ENCODE data around the gene PAPOLG. TPM values are rescaled to one million over a fixed set of nuclear protein-coding genes. Genes with fewer than 3 reads are reported as not detected.

The PAPOLG gene
- total RNA-seq, 1 donor from 2014 or later: 14.8 TPM

- Histone ChIP-seq H3K4me2 (ENCODE audit: low read length) (no peak overlapping the region), H3K79me2 (ENCODE audit: insufficient read depth, low read length) (no peaks in the 10 kb centered on the region), H3K4me1 (ENCODE audit: insufficient read depth, low read length) (peaks cover 3% of the 10 kb centered on the region), H3K36me3 (ENCODE audit: insufficient read depth, low read length) (no peaks in the 10 kb centered on the region), H4K20me1 (ENCODE audit: insufficient read depth, low read length) (no peaks in the 10 kb centered on the region), H3K27ac (ENCODE audit: low read depth, low read length) (no peak overlapping the region), H3K9ac (ENCODE audit: low read length) (no peak overlapping the region), H2AFZ (ENCODE audit: low read depth, low read length) (no peak overlapping the region), H3K9me3 (ENCODE audit: insufficient read depth, low read depth, low read length) (no peaks in the 10 kb centered on the region), H3K4me3 (ENCODE audit: insufficient read depth, low read depth, low read length) (no peak overlapping the region), H3K27me3 (ENCODE audit: insufficient read depth, low read length) (no peaks in the 10 kb centered on the region)
- TF ChIP-seq EZH2 (IDR thresholded peaks at IDR 0.05; ENCODE audit: insufficient read depth, low read length): no peak
- TF ChIP-seq, protein P1, sequence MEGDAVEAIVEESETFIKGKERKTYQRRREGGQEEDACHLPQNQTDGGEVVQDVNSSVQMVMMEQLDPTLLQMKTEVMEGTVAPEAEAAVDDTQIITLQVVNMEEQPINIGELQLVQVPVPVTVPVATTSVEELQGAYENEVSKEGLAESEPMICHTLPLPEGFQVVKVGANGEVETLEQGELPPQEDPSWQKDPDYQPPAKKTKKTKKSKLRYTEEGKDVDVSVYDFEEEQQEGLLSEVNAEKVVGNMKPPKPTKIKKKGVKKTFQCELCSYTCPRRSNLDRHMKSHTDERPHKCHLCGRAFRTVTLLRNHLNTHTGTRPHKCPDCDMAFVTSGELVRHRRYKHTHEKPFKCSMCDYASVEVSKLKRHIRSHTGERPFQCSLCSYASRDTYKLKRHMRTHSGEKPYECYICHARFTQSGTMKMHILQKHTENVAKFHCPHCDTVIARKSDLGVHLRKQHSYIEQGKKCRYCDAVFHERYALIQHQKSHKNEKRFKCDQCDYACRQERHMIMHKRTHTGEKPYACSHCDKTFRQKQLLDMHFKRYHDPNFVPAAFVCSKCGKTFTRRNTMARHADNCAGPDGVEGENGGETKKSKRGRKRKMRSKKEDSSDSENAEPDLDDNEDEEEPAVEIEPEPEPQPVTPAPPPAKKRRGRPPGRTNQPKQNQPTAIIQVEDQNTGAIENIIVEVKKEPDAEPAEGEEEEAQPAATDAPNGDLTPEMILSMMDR (IDR thresholded peaks at IDR 0.05; ENCODE audit: insufficient read depth, low read depth, low read length): no peak
- Mint-ChIP-seq H3K36me3 (ENCODE audit: low read depth, unreplicated experiment) (no peaks in the 10 kb centered on the region), H3K4me1 (ENCODE audit: low read depth, unreplicated experiment) (peaks cover 4% of the 10 kb centered on the region), H3K4me3 (ENCODE audit: unreplicated experiment) (no peak overlapping the region), H3K9me3 (ENCODE audit: unreplicated experiment) (no peaks in the 10 kb centered on the region), H3K27ac (ENCODE audit: unreplicated experiment) (no peak overlapping the region), H3K27me3 (ENCODE audit: low read depth, unreplicated experiment) (no peaks in the 10 kb centered on the region)
- FAIRE-seq: no peak
- DNase-seq (ENCODE audit: low read depth): no peak
Observed at GRCh38 chr2:60745761-60746160, 10.3 kb upstream of the PAPOLG start.

DNA sequence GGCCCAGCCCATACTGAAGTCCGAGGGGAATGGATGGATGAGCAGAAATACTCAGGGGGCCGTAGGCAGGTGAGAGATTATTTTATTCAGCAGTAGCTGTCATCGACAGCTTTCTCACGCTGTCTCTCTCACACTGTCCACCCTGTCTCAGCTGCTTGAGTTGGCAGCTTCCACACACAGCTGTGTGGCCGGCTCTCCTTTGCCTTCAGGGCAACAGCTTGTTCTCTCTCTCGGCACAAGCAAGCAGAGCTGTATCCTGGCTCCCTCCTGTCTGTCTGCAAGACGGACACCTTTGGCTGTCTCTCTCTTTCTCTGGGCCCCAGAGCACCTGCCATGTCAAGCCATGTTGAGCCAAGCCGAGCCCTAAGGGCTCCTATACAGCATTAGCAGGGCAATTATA is 9.8 kb upstream of the PAPOLG start:
- FAIRE-seq (no peak), DNase-seq (ENCODE audit: low read depth) (no peak)
- H3K27ac Mint-ChIP-seq (ENCODE audit: unreplicated experiment): no peak overlapping the region
- no peaks in the 10 kb centered on the region for H3K27me3 Mint-ChIP-seq (ENCODE audit: low read depth, unreplicated experiment)
- no peaks in the 10 kb centered on the region for H3K36me3 Mint-ChIP-seq (ENCODE audit: low read depth, unreplicated experiment)
- H3K9ac ChIP-seq (ENCODE audit: low read length): no peak overlapping the region
- H3K79me2 ChIP-seq (ENCODE audit: insufficient read depth, low read length): no peaks in the 10 kb centered on the region
- peaks cover 3% of the 10 kb centered on the region for H3K4me1 ChIP-seq (ENCODE audit: insufficient read depth, low read length)
- no peaks in the 10 kb centered on the region for H3K36me3 ChIP-seq (ENCODE audit: insufficient read depth, low read length)
- H3K4me3 ChIP-seq (ENCODE audit: insufficient read depth, low read depth, low read length): no peak overlapping the region
- H3K4me3 Mint-ChIP-seq (ENCODE audit: unreplicated experiment): no peak overlapping the region
- no peaks in the 10 kb centered on the region for H3K9me3 Mint-ChIP-seq (ENCODE audit: unreplicated experiment)
- no peak overlapping the region for H3K4me2 ChIP-seq (ENCODE audit: low read length)
- peaks cover 4% of the 10 kb centered on the region for H3K4me1 Mint-ChIP-seq (ENCODE audit: low read depth, unreplicated experiment)
- TF ChIP-seq, protein P1 (IDR thresholded peaks at IDR 0.05; ENCODE audit: insufficient read depth, low read depth, low read length): no peak
- TF ChIP-seq EZH2 (IDR thresholded peaks at IDR 0.05; ENCODE audit: insufficient read depth, low read length): no peak
- no peak overlapping the region for H2AFZ ChIP-seq (ENCODE audit: low read depth, low read length)
- H3K9me3 ChIP-seq (ENCODE audit: insufficient read depth, low read depth, low read length): no peaks in the 10 kb centered on the region
- H4K20me1 ChIP-seq (ENCODE audit: insufficient read depth, low read length): no peaks in the 10 kb centered on the region
- no peaks in the 10 kb centered on the region for H3K27me3 ChIP-seq (ENCODE audit: insufficient read depth, low read length)
- no peak overlapping the region for H3K27ac ChIP-seq (ENCODE audit: low read depth, low read length)

GRCh38 chr2:60759654-60760053 is 3.6 kb downstream of the PAPOLG start:
- H3K27me3 Mint-ChIP-seq (ENCODE audit: low read depth, unreplicated experiment): no peaks in the 10 kb centered on the region
- H3K4me1 ChIP-seq (ENCODE audit: insufficient read depth, low read length): peaks cover 7% of the 10 kb centered on the region
- peaks cover 3% of the 10 kb centered on the region for H3K4me1 Mint-ChIP-seq (ENCODE audit: low read depth, unreplicated experiment)
- no peak overlapping the region for H3K4me2 ChIP-seq (ENCODE audit: low read length)
- H3K4me3 ChIP-seq (ENCODE audit: insufficient read depth, low read depth, low read length): no peak overlapping the region
- no peak overlapping the region for H3K27ac ChIP-seq (ENCODE audit: low read depth, low read length)
- peaks cover 46% of the 10 kb centered on the region for H3K79me2 ChIP-seq (ENCODE audit: insufficient read depth, low read length)
- no peaks in the 10 kb centered on the region for H3K27me3 ChIP-seq (ENCODE audit: insufficient read depth, low read length)
- no peak overlapping the region for H3K9ac ChIP-seq (ENCODE audit: low read length)
- H3K27ac Mint-ChIP-seq (ENCODE audit: unreplicated experiment): no peak overlapping the region
- no peaks in the 10 kb centered on the region for H3K9me3 Mint-ChIP-seq (ENCODE audit: unreplicated experiment)
- no peaks in the 10 kb centered on the region for H3K36me3 Mint-ChIP-seq (ENCODE audit: low read depth, unreplicated experiment)
- TF ChIP-seq, protein P1 (IDR thresholded peaks at IDR 0.05; ENCODE audit: insufficient read depth, low read depth, low read length): no peak
- TF ChIP-seq EZH2 (IDR thresholded peaks at IDR 0.05; ENCODE audit: insufficient read depth, low read length): no peak
- H3K36me3 ChIP-seq (ENCODE audit: insufficient read depth, low read length): peaks cover 27% of the 10 kb centered on the region
- H2AFZ ChIP-seq (ENCODE audit: low read depth, low read length): no peak overlapping the region
- H4K20me1 ChIP-seq (ENCODE audit: insufficient read depth, low read length): peaks cover 36% of the 10 kb centered on the region
- no peaks in the 10 kb centered on the region for H3K9me3 ChIP-seq (ENCODE audit: insufficient read depth, low read depth, low read length)
- FAIRE-seq (no peak), DNase-seq (ENCODE audit: low read depth) (no peak)
- H3K4me3 Mint-ChIP-seq (ENCODE audit: unreplicated experiment): no peak overlapping the region

Measured in astrocyte (in vitro differentiated cells and primary cell).